Activated CD8-positive, alpha-beta memory T cell treated with anti-CD3 and anti-CD28 coated beads, Interleukin-2, amount 50 U/mL, for 1 hour (primary cell): ENCODE results near the gene POLR2A.
"Not testable (repeated sequence)": the region's sequence is repeated elsewhere in the genome, so short reads cannot be mapped to it uniquely, and the experiment has no call there.

Source experiments
- DNase-seq: peaks from one replicate; pipeline ENCODE4 v3.0.0-alpha.2; 2020; ENCODE audit errors: extremely low read depth

The POLR2A gene

GRCh38 chr17:7478276-7479212, 5.6 kb upstream of the POLR2A start:
- DNase-seq: peak; percentile 41

GRCh38 chr17:7479213-7480088, 4.7 kb upstream of the POLR2A start, which contains the start of gene ZBTB4:
ZBTB4 (minus strand) TSS chr17:7479631; CDS start chr17:7466801, 12,830 bp downstream.
- no peak for DNase-seq

DNA sequence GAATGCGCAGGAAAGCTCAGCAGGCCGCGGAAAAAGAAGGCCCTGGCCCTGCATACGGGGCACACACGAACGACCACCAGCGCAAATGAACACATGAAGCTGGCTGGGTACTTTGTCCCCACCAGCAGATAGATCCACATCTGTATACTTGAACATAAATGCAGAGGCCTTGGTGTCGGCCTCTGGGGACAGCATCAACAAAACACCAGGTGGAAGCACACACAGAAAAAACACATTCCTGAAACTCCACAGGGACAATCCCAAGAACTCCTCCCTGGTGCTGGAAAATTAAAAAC, 4.1 kb upstream of the POLR2A start:
- no peak for DNase-seq

- DNase-seq: not testable (repeated sequence)
Observed at GRCh38 chr17:7481275-7481674, 2.9 kb upstream of the POLR2A start, which contains the start of gene SLC35G6. SLC35G6 (plus strand) TSS chr17:7481446; CDS start chr17:7481517, 71 bp downstream.

- DNase-seq: not testable (repeated sequence)
Observed at GRCh38 chr17:7481842-7482741, 2.1 kb upstream of the POLR2A start.

DNA sequence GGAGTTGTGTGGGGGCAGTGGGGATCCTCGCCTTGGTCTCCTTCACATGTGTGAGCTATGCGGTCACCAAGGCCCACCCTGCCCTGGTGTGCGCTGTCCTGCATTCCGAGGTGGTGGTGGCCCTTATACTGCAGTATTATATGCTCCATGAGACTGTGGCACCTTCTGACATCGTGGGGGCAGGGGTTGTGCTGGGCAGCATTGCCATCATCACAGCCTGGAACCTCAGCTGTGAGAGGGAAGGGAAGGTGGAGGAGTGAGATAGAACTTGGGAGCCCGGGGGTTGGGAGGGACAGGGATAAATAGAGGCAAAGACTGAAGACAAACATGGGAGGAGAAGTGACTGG, 1.5 kb upstream of the POLR2A start:
- not testable (repeated sequence) for DNase-seq

- DNase-seq: peak; percentile 95
Observed at GRCh38 chr17:7483255-7484066, 705 bp upstream of the POLR2A start.

GRCh38 chr17:7484919-7485377, 782 bp downstream of the POLR2A start:
- DNase-seq: no peak

- no peak for DNase-seq
Observed at GRCh38 chr17:7486181-7486580, 2.0 kb downstream of the POLR2A start.

DNA sequence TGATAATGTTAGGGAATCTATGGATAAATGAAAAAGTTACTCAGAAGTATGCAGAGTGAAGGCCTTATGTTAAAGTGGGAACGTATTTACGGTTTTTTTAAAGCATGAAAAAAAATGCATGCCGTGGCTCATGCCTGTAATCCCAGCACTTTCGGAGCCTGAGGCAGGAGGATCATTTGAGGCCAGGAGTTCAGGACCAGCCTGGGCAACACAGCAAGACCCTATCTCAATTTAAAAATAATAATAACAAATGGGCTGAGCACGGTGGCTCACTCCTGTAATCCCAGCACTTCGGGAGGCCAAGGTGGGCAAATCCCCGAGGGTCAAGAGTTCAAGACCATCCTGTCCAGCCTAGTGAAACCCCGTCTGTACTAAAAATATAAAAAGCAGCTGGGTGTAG, 6.0 kb downstream of the POLR2A start:
- no peak for DNase-seq

DNA sequence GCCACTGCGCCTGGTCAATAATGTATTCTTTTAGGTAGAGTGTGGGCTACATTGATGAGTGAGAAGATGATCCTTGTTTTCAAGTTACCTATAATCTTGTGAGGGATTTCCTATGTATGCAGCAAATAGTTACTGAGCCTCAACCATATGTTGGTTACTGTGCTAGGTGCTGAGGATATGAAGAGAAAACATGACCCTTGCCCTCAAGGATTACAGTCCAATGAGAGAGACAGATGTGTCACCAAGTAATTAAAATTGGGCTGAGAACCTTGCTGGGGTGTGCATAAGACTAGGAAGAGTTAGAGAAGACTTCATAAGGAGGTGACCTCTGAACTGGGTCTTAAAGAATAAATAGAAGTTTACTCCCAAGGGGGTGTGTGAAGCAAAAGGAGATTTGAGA, 7.4 kb downstream of the POLR2A start:
- DNase-seq: no peak

DNA sequence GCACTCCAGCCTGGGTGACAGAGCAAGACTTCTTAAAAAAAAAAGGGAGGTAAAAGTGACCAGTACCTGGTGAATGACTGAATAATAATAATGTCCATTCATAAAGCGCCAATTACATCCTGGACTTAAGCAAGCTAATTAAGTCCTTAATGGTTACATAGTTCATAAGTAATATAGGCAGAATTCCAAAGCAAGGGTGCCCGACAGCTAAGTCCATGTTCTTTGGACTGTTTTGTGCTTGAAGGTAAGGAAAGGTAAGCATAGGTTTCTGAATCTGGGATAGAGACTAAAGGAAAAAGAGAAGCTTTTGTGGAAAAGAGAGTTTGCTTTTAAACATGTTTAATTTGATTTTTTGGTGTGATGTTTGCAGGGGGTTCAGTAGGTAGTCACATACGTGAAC, 9.8 kb downstream of the POLR2A start:
- DNase-seq: no peak

DNA sequence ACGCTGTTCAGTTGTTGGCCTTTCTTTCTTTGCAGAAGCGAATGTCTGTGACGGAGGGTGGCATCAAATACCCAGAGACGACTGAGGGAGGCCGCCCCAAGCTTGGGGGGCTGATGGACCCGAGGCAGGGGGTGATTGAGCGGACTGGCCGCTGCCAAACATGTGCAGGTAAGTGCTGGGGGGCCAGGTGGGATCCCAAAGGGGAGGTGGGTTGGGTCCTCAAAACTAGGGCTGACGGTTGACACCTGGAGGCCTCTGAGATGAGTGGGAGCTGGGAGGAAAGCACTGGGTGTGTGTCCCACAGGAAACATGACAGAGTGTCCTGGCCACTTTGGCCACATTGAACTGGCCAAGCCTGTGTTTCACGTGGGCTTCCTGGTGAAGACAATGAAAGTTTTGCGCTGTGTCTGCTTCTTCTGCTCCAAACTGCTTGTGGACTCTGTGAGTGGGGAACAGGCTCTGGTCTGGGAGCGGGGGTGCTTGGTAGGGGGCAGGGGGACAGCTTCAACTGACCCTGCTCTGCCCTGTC, 11.8 kb downstream of the POLR2A start:
- DNase-seq: no peak

DNA sequence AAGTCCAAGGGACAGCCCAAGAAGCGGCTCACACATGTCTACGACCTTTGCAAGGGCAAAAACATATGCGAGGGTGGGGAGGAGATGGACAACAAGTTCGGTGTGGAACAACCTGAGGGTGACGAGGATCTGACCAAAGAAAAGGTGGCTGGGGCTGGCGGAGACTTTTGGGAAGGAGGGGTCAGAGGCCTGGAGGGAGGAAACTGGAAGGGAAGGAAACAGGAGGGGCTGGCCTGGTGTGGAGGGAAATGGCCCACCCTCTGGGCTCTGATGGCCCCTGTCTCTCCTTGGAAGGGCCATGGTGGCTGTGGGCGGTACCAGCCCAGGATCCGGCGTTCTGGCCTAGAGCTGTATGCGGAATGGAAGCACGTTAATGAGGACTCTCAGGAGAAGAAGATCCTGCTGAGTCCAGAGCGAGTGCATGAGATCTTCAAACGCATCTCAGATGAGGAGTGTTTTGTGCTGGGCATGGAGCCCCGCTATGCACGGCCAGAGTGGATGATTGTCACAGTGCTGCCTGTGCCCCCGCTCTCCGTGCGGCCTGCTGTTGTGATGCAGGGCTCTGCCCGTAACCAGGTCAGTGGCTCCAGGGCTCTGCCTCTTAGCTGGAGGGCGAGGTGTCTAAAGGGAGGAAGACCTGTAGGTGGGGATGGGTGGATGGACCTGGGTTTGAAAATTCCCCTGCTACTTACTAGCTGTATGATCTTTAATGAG, 12.5 kb downstream of the POLR2A start:
- no peak for DNase-seq

DNA sequence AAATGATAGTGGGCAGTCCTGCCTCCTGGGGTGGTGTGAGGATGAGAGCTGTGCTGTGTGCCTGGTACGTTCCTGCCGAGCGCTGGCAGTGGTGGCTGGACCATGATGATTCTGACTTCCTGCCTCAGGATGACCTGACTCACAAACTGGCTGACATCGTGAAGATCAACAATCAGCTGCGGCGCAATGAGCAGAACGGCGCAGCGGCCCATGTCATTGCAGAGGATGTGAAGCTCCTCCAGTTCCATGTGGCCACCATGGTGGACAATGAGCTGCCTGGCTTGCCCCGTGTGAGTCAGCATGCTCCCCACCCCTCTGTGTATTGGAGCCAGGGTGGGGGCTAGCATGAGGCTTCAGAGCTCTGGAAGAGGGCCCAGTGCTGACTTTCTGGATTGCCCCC, 13.1 kb downstream of the POLR2A start:
- DNase-seq: no peak

- DNase-seq: no peak
Observed at GRCh38 chr17:7497636-7498035, 13.5 kb downstream of the POLR2A start.

DNA sequence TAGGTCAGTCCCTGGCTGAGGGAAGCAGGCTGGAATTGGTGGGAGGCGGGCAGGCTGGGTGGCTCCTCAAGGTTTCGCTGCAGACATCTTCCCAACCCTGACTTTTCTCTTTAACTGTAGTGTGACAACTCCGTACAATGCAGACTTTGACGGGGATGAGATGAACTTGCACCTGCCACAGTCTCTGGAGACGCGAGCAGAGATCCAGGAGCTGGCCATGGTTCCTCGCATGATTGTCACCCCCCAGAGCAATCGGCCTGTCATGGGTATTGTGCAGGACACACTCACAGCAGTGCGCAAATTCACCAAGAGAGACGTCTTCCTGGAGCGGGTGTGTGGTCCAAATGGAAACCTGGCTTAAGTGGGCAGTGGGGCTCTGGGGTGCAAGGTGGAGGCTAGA, 15.0 kb downstream of the POLR2A start:
- DNase-seq: no peak

GRCh38 chr17:7501729-7502128, 17.6 kb downstream of the POLR2A start:
- no peak for DNase-seq

DNA sequence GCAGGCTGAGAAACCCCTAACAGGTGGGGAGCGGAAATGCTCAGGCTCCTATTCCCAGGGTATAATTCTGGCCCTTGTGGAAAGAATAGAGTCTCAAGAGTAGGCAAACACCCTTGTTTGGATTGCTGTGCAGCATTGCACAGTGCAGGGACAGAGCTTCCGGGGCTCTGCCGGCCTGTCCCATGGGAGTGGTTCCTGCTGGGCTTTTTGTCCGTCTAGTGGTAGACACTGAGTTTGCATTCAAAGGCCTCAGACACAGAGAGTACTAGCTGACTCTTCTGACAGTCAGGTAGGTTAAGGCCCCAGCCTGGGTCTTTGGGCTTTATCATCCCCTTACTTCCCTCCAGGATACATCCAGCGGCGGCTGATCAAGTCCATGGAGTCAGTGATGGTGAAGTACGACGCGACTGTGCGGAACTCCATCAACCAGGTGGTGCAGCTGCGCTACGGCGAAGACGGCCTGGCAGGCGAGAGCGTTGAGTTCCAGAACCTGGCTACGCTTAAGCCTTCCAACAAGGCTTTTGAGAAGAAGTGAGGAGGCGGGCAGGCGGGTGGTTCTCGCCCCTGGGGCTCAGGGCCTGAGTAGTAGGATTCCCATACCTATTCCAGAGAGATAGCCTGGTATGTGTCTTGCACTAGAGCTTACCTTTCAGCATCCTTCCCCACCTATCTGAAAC, 18.1 kb downstream of the POLR2A start:
- no peak for DNase-seq
